ENCODE data around the gene GNL3L.
"Not testable (repeated sequence)": the region's sequence is repeated elsewhere in the genome, so short reads cannot be mapped to it uniquely, and the experiment has no call there.

The GNL3L gene

GRCh38 chrX:54496517-54496852 lies 33.5 kb upstream of the GNL3L start:
- Histone ChIP-seq H3K9ac (ENCODE audit: low read length in 2 of 2) (peak overlapping the region; percentile 51 to 59), H3K27ac (ENCODE audit: low read length) (peak overlapping the region; percentile 60), H3K4me1 (ENCODE audit: control insufficient read depth, insufficient read depth, low read length) (peaks cover 8% of the 10 kb centered on the region), H3K36me3 (ENCODE audit: control insufficient read depth in 2 of 2, insufficient read depth in 2 of 2, low read length in 2 of 2) (no peaks in the 10 kb centered on the region), H3K9me3 (ENCODE audit: control insufficient read depth in 2 of 2, low read length in 2 of 2) (no peaks in the 10 kb centered on the region), H3K27me3 (ENCODE audit: control insufficient read depth in 1 of 2, insufficient read depth in 2 of 2, low read length in 2 of 2) (peaks cover 0 to 2% of the 10 kb centered on the region in 2 donors), H3K4me3 (ENCODE audit: low read length in 2 of 2) (peak overlapping the region; percentile 60 to 75)

GRCh38 chrX:54496936-54497335 lies 33.1 kb upstream of the GNL3L start:
- Histone ChIP-seq H3K27ac (ENCODE audit: low read length) (peak overlapping the region; percentile 60), H3K9ac (ENCODE audit: low read length in 2 of 2) (peak overlapping the region in 1 of 2 donors; percentile 59), H3K27me3 (ENCODE audit: control insufficient read depth in 1 of 2, insufficient read depth in 2 of 2, low read length in 2 of 2) (peaks cover 0 to 2% of the 10 kb centered on the region in 2 donors), H3K9me3 (ENCODE audit: control insufficient read depth in 2 of 2, low read length in 2 of 2) (no peaks in the 10 kb centered on the region), H3K4me1 (ENCODE audit: control insufficient read depth, insufficient read depth, low read length) (peaks cover 8% of the 10 kb centered on the region), H3K4me3 (ENCODE audit: low read length in 2 of 2) (peak overlapping the region; percentile 60 to 75), H3K36me3 (ENCODE audit: control insufficient read depth in 2 of 2, insufficient read depth in 2 of 2, low read length in 2 of 2) (no peaks in the 10 kb centered on the region)

- Histone ChIP-seq H3K9ac (ENCODE audit: low read length in 2 of 2) (no peak overlapping the region), H3K4me3 (ENCODE audit: low read length in 2 of 2) (no peak overlapping the region), H3K9me3 (ENCODE audit: control insufficient read depth in 2 of 2, low read length in 2 of 2) (no peaks in the 10 kb centered on the region), H3K27ac (ENCODE audit: low read length) (no peak overlapping the region), H3K4me1 (ENCODE audit: control insufficient read depth, insufficient read depth, low read length) (no peaks in the 10 kb centered on the region), H3K27me3 (ENCODE audit: control insufficient read depth in 1 of 2, insufficient read depth in 2 of 2, low read length in 2 of 2) (peaks cover 0 to 2% of the 10 kb centered on the region in 2 donors), H3K36me3 (ENCODE audit: control insufficient read depth in 2 of 2, insufficient read depth in 2 of 2, low read length in 2 of 2) (no peaks in the 10 kb centered on the region)
Measured at GRCh38 chrX:54509400-54509799, 20.6 kb upstream of the GNL3L start.

GRCh38 chrX:54529151-54529550 lies 868 bp upstream of the GNL3L start:
- H3K9ac ChIP-seq (ENCODE audit: low read length in 2 of 2): peak overlapping the region; percentile 51 to 64
- peaks cover 9% of the 10 kb centered on the region for H3K4me1 ChIP-seq (ENCODE audit: control insufficient read depth, insufficient read depth, low read length)
- H3K36me3 ChIP-seq (ENCODE audit: control insufficient read depth in 2 of 2, insufficient read depth in 2 of 2, low read length in 2 of 2): no peaks in the 10 kb centered on the region
- peaks cover 0 to 6% of the 10 kb centered on the region in 2 donors for H3K27me3 ChIP-seq (ENCODE audit: control insufficient read depth in 1 of 2, insufficient read depth in 2 of 2, low read length in 2 of 2)
- H3K4me3 ChIP-seq (ENCODE audit: low read length in 2 of 2): peak overlapping the region; percentile 69 to 73
- peak overlapping the region; percentile 64 for H3K27ac ChIP-seq (ENCODE audit: low read length)
- peaks cover 0 to 4% of the 10 kb centered on the region in 2 donors for H3K9me3 ChIP-seq (ENCODE audit: control insufficient read depth in 2 of 2, low read length in 2 of 2)

GRCh38 chrX:54530357-54530900 lies 410 bp downstream of the GNL3L start:
- Histone ChIP-seq H3K9me3 (ENCODE audit: control insufficient read depth in 2 of 2, low read length in 2 of 2) (peaks cover 0 to 4% of the 10 kb centered on the region in 2 donors), H3K4me1 (ENCODE audit: control insufficient read depth, insufficient read depth, low read length) (peaks cover 12% of the 10 kb centered on the region), H3K27me3 (ENCODE audit: control insufficient read depth in 1 of 2, insufficient read depth in 2 of 2, low read length in 2 of 2) (peaks cover 0 to 7% of the 10 kb centered on the region in 2 donors), H3K36me3 (ENCODE audit: control insufficient read depth in 2 of 2, insufficient read depth in 2 of 2, low read length in 2 of 2) (no peaks in the 10 kb centered on the region), H3K27ac (ENCODE audit: low read length) (peak overlapping the region; percentile 31), H3K4me3 (ENCODE audit: low read length in 2 of 2) (peak overlapping the region; percentile 87 to 99), H3K9ac (ENCODE audit: low read length in 2 of 2) (peak overlapping the region; percentile 84 to 88)

- Histone ChIP-seq H3K27me3 (ENCODE audit: control insufficient read depth in 1 of 2, insufficient read depth in 2 of 2, low read length in 2 of 2) (peaks cover 0 to 4% of the 10 kb centered on the region in 2 donors), H3K4me1 (ENCODE audit: control insufficient read depth, insufficient read depth, low read length) (peaks cover 12% of the 10 kb centered on the region), H3K9me3 (ENCODE audit: control insufficient read depth in 2 of 2, low read length in 2 of 2) (peaks cover 0 to 1% of the 10 kb centered on the region in 2 donors), H3K27ac (ENCODE audit: low read length) (no peak overlapping the region), H3K36me3 (ENCODE audit: control insufficient read depth in 2 of 2, insufficient read depth in 2 of 2, low read length in 2 of 2) (peaks cover 0 to 3% of the 10 kb centered on the region in 2 donors), H3K9ac (ENCODE audit: low read length in 2 of 2) (peak overlapping the region in 1 of 2 donors; percentile 9), H3K4me3 (ENCODE audit: low read length in 2 of 2) (no peak overlapping the region)
Measured at GRCh38 chrX:54534271-54534670, 4.3 kb downstream of the GNL3L start.

- Histone ChIP-seq H3K4me3 (ENCODE audit: low read length in 2 of 2) (no peak overlapping the region), H3K27ac (ENCODE audit: low read length) (no peak overlapping the region), H3K9me3 (ENCODE audit: control insufficient read depth in 2 of 2, low read length in 2 of 2) (no peaks in the 10 kb centered on the region), H3K9ac (ENCODE audit: low read length in 2 of 2) (no peak overlapping the region), H3K4me1 (ENCODE audit: control insufficient read depth, insufficient read depth, low read length) (no peaks in the 10 kb centered on the region), H3K27me3 (ENCODE audit: control insufficient read depth in 1 of 2, insufficient read depth in 2 of 2, low read length in 2 of 2) (peaks cover 0 to 2% of the 10 kb centered on the region in 2 donors), H3K36me3 (ENCODE audit: control insufficient read depth in 2 of 2, insufficient read depth in 2 of 2, low read length in 2 of 2) (peaks cover 14 to 27% of the 10 kb centered on the region in 2 donors)
Measured at GRCh38 chrX:54540289-54540688, 10.3 kb downstream of the GNL3L start.

GRCh38 chrX:54542239-54542638 lies 12.2 kb downstream of the GNL3L start:
- not testable (repeated sequence) for H3K4me1 ChIP-seq (ENCODE audit: control insufficient read depth, insufficient read depth, low read length); H3K9me3 ChIP-seq (ENCODE audit: control insufficient read depth in 2 of 2, low read length in 2 of 2); H3K9ac ChIP-seq (ENCODE audit: low read length in 2 of 2); H3K27me3 ChIP-seq (ENCODE audit: control insufficient read depth in 1 of 2, insufficient read depth in 2 of 2, low read length in 2 of 2); H3K27ac ChIP-seq (ENCODE audit: low read length); H3K4me3 ChIP-seq (ENCODE audit: low read length in 2 of 2)
- peaks cover 14 to 30% of the 10 kb centered on the region in 2 donors for H3K36me3 ChIP-seq (ENCODE audit: control insufficient read depth in 2 of 2, insufficient read depth in 2 of 2, low read length in 2 of 2)

- Histone ChIP-seq H3K27ac (ENCODE audit: low read length) (no peak overlapping the region), H3K9me3 (ENCODE audit: control insufficient read depth in 2 of 2, low read length in 2 of 2) (no peaks in the 10 kb centered on the region), H3K4me1 (ENCODE audit: control insufficient read depth, insufficient read depth, low read length) (no peaks in the 10 kb centered on the region), H3K4me3 (ENCODE audit: low read length in 2 of 2) (no peak overlapping the region), H3K36me3 (ENCODE audit: control insufficient read depth in 2 of 2, insufficient read depth in 2 of 2, low read length in 2 of 2) (peaks cover 30 to 33% of the 10 kb centered on the region in 2 donors), H3K9ac (ENCODE audit: low read length in 2 of 2) (no peak overlapping the region), H3K27me3 (ENCODE audit: control insufficient read depth in 1 of 2, insufficient read depth in 2 of 2, low read length in 2 of 2) (no peaks in the 10 kb centered on the region)
Measured at GRCh38 chrX:54550821-54551220, 20.8 kb downstream of the GNL3L start.

GRCh38 chrX:54551801-54552200 lies 21.8 kb downstream of the GNL3L start:
- Histone ChIP-seq H3K36me3 (ENCODE audit: control insufficient read depth in 2 of 2, insufficient read depth in 2 of 2, low read length in 2 of 2) (peaks cover 28 to 33% of the 10 kb centered on the region in 2 donors), H3K27me3 (ENCODE audit: control insufficient read depth in 1 of 2, insufficient read depth in 2 of 2, low read length in 2 of 2) (no peaks in the 10 kb centered on the region)

GRCh38 chrX:54555006-54555405 lies 25.0 kb downstream of the GNL3L start:
- H3K4me1 ChIP-seq (ENCODE audit: control insufficient read depth, insufficient read depth, low read length); H3K9me3 ChIP-seq (ENCODE audit: control insufficient read depth in 2 of 2, low read length in 2 of 2); H3K27me3 ChIP-seq (ENCODE audit: control insufficient read depth in 1 of 2, insufficient read depth in 2 of 2, low read length in 2 of 2); H3K9ac ChIP-seq (ENCODE audit: low read length in 2 of 2); H3K27ac ChIP-seq (ENCODE audit: low read length); H3K4me3 ChIP-seq (ENCODE audit: low read length in 2 of 2): not testable (repeated sequence)
- H3K36me3 ChIP-seq (ENCODE audit: control insufficient read depth in 2 of 2, insufficient read depth in 2 of 2, low read length in 2 of 2): peaks cover 17 to 25% of the 10 kb centered on the region in 2 donors

More at GRCh38 chrX:54551801-54552200, 21.8 kb downstream of the GNL3L start:
- Histone ChIP-seq H3K9ac (ENCODE audit: low read length in 2 of 2) (no peak overlapping the region), H3K4me3 (ENCODE audit: low read length in 2 of 2) (no peak overlapping the region), H3K4me1 (ENCODE audit: control insufficient read depth, insufficient read depth, low read length) (no peaks in the 10 kb centered on the region), H3K9me3 (ENCODE audit: control insufficient read depth in 2 of 2, low read length in 2 of 2) (no peaks in the 10 kb centered on the region), H3K27ac (ENCODE audit: low read length) (no peak overlapping the region)

Measured in stomach smooth muscle (tissue), 2 donors.